GM19043 (cell line): ENCODE results near the gene PHIP.
"Not testable (repeated sequence)": the region's sequence is repeated elsewhere in the genome, so short reads cannot be mapped to it uniquely, and the experiment has no call there.

Source experiments
- ATAC-seq: cut with Tn5 transposase; IDR thresholded peaks from one replicate; pipeline ENCODE4 v1.9.1; 2021; ENCODE audit warnings: low read depth; ENCODE audit not compliant: unreplicated experiment

PHIP gene

DNA sequence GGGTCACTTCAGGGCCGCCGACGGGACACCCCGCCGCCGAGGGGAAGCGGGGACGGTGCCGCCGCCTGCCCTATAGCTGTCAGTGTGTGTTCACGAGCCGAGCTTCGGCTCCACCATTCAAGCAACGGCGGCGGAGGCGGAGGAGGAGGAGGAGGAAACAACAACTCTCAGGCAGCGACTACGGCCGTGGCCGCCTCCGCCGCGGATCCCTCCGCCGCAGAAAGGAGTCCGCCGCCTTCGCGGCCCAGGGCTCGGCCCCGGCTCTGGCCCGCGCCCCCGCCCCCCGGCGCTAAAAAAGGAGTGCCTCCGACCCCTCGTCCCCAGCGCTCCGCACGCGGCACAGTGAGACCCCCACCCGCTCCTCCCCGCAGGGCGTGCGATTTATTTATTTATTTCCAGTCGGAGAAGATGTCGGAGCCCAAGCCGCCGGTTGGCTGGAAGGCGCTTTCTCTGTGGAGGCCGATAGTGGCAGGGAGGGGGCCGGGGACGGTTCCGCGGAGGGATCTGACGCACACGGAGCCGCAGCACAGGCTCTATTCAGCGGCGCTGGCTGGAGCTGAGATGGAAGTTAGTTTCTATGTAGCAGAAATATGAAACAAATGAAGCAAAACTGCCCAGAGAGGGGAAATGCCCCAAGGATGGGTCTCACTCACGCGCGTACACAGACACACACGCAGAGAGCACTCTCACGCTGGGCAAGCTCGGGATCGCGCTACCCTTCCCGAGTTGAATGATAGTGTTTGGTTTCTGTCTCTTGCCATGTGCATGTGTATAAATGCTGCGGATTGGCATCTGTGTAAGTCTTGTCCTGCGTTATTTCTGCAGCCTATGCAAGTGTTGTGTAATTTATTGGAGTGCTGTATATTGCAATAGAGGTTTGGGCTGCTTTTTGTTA lies at the start of gene PHIP:
Gene PHIP (minus strand): TSS at position 180 of the 895 bp plus-strand sequence. CDS start 186 bp downstream, outside the sequence.
- ATAC-seq: peak; percentile 55

DNA sequence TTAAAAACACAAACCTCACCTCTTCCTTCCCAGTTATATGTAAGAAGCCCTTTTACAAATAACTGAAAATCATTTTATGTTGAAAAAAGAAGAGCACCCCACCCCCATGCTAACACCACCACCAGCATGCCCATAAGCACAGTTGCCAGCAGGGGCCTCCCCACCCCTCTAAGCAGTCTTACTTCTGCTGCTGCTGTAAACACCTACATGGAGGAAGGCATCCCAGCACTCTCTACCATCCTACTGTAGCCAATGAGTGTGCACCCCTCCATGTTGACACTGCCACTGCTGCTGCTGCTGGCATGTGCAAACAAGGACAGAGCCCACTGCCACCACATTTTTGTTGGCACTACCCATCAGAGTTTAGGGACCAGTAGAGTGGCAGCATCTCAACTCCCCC lies 49.6 kb upstream of the PHIP start:
- no peak for ATAC-seq

- ATAC-seq: no peak
Observed at GRCh38 chr6:79119217-79119616, 41.2 kb upstream of the PHIP start.

- ATAC-seq: no peak
Observed at GRCh38 chr6:79117752-79118151, 39.7 kb upstream of the PHIP start.

DNA sequence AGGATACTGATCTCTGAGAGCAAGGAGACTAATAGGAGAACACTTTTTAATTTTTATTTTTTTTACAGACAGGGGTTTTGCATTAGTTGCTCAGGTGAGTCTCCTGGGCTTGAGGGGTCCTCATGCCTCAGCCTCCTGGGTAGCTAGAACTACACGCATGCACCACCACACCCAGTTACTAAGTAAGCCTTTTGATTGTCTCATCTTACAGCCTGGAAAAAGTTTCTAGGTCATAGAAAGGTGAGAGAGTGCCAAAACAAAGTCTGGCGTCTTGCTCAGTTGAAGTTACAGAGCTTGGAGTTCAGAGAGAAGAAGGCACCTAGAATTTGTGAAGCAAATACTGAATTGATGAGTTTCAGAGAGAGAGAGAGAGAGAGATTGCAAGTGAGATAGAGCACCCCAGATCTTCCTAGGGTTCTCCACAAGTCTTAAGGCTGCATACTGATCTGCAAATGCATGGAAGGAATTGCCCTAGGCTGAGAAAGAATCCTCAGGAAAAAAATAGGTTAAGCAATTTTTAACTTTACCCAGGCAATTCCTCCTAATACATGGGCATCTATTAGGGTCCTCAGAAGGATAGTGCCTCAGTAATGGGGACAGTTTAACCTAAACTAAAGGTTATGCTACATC lies 37.6 kb upstream of the PHIP start:
- ATAC-seq: no peak

- ATAC-seq: no peak
Observed at GRCh38 chr6:79111549-79111948, 33.5 kb upstream of the PHIP start.

DNA sequence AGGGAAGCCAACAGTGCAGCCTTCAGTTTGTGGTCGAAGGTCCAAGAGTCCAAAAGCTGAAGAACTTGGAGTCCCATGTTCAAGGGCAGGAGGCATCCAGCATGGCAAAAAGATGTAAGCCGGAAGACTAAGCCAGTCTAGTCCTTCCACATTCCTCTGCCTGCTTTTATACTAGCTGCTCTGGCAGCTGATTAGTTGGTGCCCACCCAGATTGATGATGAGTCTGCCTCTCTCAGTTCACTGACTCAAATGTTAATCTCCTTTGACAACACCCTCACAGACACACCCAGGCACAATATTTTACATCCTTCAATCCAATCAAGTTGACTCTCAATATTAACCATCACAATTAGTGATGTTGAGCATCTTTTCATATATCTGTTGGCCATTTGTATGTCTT lies 23.1 kb upstream of the PHIP start:
- no peak for ATAC-seq

GRCh38 chr6:79100304-79100703 lies 22.2 kb upstream of the PHIP start:
- ATAC-seq: no peak

- ATAC-seq: no peak
Observed at GRCh38 chr6:79094938-79095337, 16.9 kb upstream of the PHIP start.

GRCh38 chr6:79091801-79092200 lies 13.7 kb upstream of the PHIP start:
- ATAC-seq: not testable (repeated sequence)

GRCh38 chr6:79089552-79090404 lies 11.7 kb upstream of the PHIP start:
- no peak for ATAC-seq

- ATAC-seq: no peak
Observed at GRCh38 chr6:79084693-79085092, 6.6 kb upstream of the PHIP start.

DNA sequence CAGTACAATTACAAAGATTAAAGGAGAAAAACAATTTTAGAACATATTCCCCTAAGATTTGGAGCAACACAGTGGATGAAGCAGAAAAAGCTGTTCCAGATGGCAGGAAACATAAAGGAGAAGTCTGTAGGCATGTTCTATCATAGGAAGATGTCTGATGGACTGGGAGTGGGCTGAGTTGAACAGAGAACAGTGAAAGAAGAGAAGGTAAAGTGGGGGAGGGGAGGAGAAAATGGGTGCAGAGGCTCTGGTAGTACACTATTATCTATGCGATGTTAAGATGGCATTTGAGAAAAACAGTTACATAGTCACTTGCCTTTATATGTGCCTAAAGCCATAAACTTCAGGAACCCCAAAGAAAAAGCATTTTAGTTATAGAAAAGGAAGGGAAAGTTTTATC lies 4.2 kb upstream of the PHIP start:
- ATAC-seq: no peak

DNA sequence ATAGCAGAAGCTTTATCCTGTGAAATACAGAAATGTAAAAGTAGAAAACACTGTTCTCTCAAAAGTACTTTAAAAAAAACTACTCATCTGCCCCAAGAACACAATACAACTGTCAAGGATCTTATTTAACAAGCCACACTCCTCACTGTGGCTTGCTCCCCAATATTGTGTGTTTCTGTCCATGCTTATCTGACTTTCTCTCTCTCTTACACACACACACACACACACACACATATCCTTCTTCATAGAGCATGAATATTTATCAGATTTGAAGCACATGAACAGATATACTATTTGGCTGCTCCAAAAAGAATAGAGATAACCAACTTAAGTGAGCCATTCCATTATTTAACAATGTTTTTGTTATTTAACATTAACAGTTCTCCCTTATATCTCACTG lies 3.6 kb upstream of the PHIP start:
- no peak for ATAC-seq

DNA sequence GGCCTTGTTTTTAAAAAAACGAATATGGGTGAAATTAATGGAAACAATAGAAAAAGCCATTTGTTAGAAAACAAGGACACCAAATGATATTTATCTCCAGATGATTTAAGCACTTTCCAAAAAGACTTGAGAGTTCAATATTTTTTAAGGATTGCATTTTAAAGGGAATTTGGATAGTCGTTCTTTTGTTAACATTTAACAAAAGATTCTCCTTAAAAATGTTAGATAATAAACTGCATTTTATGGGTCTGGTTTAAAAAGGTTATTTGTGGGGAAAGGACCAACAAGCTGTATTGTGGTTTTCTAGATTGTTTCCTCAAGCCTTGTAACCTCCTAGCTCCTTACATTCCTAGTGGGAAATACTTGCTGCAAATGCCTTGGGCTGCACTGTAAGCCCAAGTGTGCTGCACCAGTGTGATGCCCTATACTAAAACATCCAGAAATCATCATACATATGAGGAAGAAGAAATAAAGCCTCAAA lies 1.5 kb upstream of the PHIP start:
- no peak for ATAC-seq

GRCh38 chr6:79077715-79078074 lies 359 bp downstream of the PHIP start:
- peak; percentile 22 for ATAC-seq

- ATAC-seq: peak; percentile 45
Observed at GRCh38 chr6:79076782-79077641, 1.0 kb downstream of the PHIP start.

GRCh38 chr6:79076160-79076559 lies 1.9 kb downstream of the PHIP start:
- no peak for ATAC-seq

DNA sequence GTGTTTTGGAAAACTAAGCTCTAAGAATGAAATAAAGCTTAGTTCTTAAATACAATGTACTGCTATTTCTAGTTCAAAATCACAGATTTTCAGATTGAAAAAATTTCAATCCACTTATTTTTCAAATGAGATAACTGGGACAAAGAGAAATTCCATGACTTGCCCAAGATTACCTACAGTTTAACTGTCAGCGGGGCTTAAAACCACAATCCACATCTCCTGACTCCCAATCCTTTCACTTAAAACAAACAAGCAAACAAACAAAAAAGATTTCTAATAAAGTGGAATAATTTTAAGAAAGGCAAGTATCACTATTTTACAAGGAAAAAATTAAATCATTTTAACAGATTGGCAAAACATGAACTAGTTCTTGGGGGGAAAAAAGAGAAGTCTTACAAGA lies 4.2 kb downstream of the PHIP start:
- ATAC-seq: no peak

DNA sequence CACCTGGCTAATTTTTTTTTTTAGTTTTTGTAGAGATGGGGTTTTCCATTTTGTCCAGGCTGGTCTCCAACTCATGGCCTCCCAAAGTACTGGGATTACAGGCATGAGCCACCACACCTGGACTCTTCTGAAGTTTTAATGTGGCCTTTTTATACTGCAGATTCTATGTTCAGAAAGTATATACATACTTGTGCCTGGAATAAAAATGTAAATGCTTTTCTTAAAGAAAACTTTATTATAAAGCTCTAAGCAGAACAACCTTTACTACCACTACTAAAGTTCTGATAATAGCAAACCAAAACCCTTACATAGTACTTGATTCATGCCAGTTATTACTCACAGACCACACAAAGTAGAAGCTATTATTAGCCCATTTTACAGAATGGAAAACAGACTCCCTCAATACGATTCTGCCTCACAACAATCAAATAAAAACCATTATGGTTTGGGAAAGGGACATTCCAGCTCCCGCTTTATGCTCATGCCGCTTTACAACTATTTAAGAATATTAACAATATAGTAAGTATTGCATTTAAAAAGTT lies 5.3 kb downstream of the PHIP start:
- no peak for ATAC-seq
